ENCODE results near the gene RAD17.
"Not testable (repeated sequence)": the region's sequence is repeated elsewhere in the genome, so short reads cannot be mapped to it uniquely, and the experiment has no call there.

RAD17 gene

GRCh38 chr5:69450116-69450515 is 80.5 kb downstream of the RAD17 start:
- Histone ChIP-seq H3K4me3 (ENCODE audit: low read length) (no peak overlapping the region), H3K27me3 (ENCODE audit: insufficient read depth, low read length) (no peaks in the 10 kb centered on the region), H3K27ac (ENCODE audit: low read length) (no peak overlapping the region), H3K36me3 (ENCODE audit: insufficient read depth, low read depth, low read length) (no peaks in the 10 kb centered on the region), H3K4me1 (ENCODE audit: insufficient read depth, low read length) (no peaks in the 10 kb centered on the region), H3K9me3 (ENCODE audit: insufficient read depth, low read depth, low read length) (no peaks in the 10 kb centered on the region), H3K9ac (ENCODE audit: low read depth, low read length) (no peak overlapping the region)

- not testable (repeated sequence) for H3K4me3 ChIP-seq (ENCODE audit: low read length); H3K9me3 ChIP-seq (ENCODE audit: insufficient read depth, low read depth, low read length); H3K27me3 ChIP-seq (ENCODE audit: insufficient read depth, low read length); H3K36me3 ChIP-seq (ENCODE audit: insufficient read depth, low read depth, low read length); H3K27ac ChIP-seq (ENCODE audit: low read length); H3K9ac ChIP-seq (ENCODE audit: low read depth, low read length); H3K4me1 ChIP-seq (ENCODE audit: insufficient read depth, low read length)
Measured at GRCh38 chr5:69450527-69450926, 80.9 kb downstream of the RAD17 start.

GRCh38 chr5:69451941-69452647 is 82.5 kb downstream of the RAD17 start:
- no peaks in the 10 kb centered on the region for H3K4me1 ChIP-seq (ENCODE audit: insufficient read depth, low read length)
- H3K9me3 ChIP-seq (ENCODE audit: insufficient read depth, low read depth, low read length), result no peaks in the 10 kb centered on the region
- no peaks in the 10 kb centered on the region for H3K27me3 ChIP-seq (ENCODE audit: insufficient read depth, low read length)
- H3K4me3 ChIP-seq (ENCODE audit: low read length), result no peak overlapping the region
- no peak overlapping the region for H3K9ac ChIP-seq (ENCODE audit: low read depth, low read length)
- H3K27ac ChIP-seq (ENCODE audit: low read length), result no peak overlapping the region
- no peaks in the 10 kb centered on the region for H3K36me3 ChIP-seq (ENCODE audit: insufficient read depth, low read depth, low read length)

- not testable (repeated sequence) for H3K27me3 ChIP-seq (ENCODE audit: insufficient read depth, low read length); H3K27ac ChIP-seq (ENCODE audit: low read length); H3K4me1 ChIP-seq (ENCODE audit: insufficient read depth, low read length); H3K9ac ChIP-seq (ENCODE audit: low read depth, low read length); H3K36me3 ChIP-seq (ENCODE audit: insufficient read depth, low read depth, low read length); H3K4me3 ChIP-seq (ENCODE audit: low read length); H3K9me3 ChIP-seq (ENCODE audit: insufficient read depth, low read depth, low read length)
Measured at GRCh38 chr5:69453487-69453886, 83.9 kb downstream of the RAD17 start.

- Histone ChIP-seq H3K4me1 (ENCODE audit: insufficient read depth, low read length) (no peaks in the 10 kb centered on the region), H3K27ac (ENCODE audit: low read length) (no peak overlapping the region), H3K9ac (ENCODE audit: low read depth, low read length) (no peak overlapping the region), H3K9me3 (ENCODE audit: insufficient read depth, low read depth, low read length) (no peaks in the 10 kb centered on the region), H3K4me3 (ENCODE audit: low read length) (no peak overlapping the region), H3K27me3 (ENCODE audit: insufficient read depth, low read length) (no peaks in the 10 kb centered on the region), H3K36me3 (ENCODE audit: insufficient read depth, low read depth, low read length) (no peaks in the 10 kb centered on the region)
Measured at GRCh38 chr5:69454460-69455249, 85.0 kb downstream of the RAD17 start.

- H3K27ac ChIP-seq (ENCODE audit: low read length); H3K27me3 ChIP-seq (ENCODE audit: insufficient read depth, low read length); H3K4me3 ChIP-seq (ENCODE audit: low read length); H3K36me3 ChIP-seq (ENCODE audit: insufficient read depth, low read depth, low read length); H3K9ac ChIP-seq (ENCODE audit: low read depth, low read length); H3K4me1 ChIP-seq (ENCODE audit: insufficient read depth, low read length); H3K9me3 ChIP-seq (ENCODE audit: insufficient read depth, low read depth, low read length): not testable (repeated sequence)
Measured at GRCh38 chr5:69455428-69455988, 85.9 kb downstream of the RAD17 start.

- no peaks in the 10 kb centered on the region for H3K36me3 ChIP-seq (ENCODE audit: insufficient read depth, low read depth, low read length)
- no peaks in the 10 kb centered on the region for H3K9me3 ChIP-seq (ENCODE audit: insufficient read depth, low read depth, low read length)
- no peak overlapping the region for H3K4me3 ChIP-seq (ENCODE audit: low read length)
- no peak overlapping the region for H3K27ac ChIP-seq (ENCODE audit: low read length)
- H3K4me1 ChIP-seq (ENCODE audit: insufficient read depth, low read length), result no peaks in the 10 kb centered on the region
- H3K9ac ChIP-seq (ENCODE audit: low read depth, low read length), result no peak overlapping the region
- H3K27me3 ChIP-seq (ENCODE audit: insufficient read depth, low read length), result no peaks in the 10 kb centered on the region
Measured at GRCh38 chr5:69462170-69462569, 92.6 kb downstream of the RAD17 start.
